PC-3 (cell line): ENCODE data around the gene ZNF689.

Experiments
- CTCF ChIP-seq: fragments of 300-600 bp; sonication (generic); conservative IDR thresholded peaks from 2 replicates; pipeline ENCODE4 v1.5.1; 2017; ENCODE audit warnings: antibody characterized with exemption, low read depth, mild to moderate bottlenecking, low read length
- EZH2phosphoT487 ChIP-seq: fragments of 300-600 bp; sonication (generic); IDR thresholded peaks from 2 replicates; pipeline ENCODE4 v1.6.1; 2018; ENCODE audit warnings: mild to moderate bottlenecking, antibody characterized with exemption, low read length, borderline replicate concordance

DNA sequence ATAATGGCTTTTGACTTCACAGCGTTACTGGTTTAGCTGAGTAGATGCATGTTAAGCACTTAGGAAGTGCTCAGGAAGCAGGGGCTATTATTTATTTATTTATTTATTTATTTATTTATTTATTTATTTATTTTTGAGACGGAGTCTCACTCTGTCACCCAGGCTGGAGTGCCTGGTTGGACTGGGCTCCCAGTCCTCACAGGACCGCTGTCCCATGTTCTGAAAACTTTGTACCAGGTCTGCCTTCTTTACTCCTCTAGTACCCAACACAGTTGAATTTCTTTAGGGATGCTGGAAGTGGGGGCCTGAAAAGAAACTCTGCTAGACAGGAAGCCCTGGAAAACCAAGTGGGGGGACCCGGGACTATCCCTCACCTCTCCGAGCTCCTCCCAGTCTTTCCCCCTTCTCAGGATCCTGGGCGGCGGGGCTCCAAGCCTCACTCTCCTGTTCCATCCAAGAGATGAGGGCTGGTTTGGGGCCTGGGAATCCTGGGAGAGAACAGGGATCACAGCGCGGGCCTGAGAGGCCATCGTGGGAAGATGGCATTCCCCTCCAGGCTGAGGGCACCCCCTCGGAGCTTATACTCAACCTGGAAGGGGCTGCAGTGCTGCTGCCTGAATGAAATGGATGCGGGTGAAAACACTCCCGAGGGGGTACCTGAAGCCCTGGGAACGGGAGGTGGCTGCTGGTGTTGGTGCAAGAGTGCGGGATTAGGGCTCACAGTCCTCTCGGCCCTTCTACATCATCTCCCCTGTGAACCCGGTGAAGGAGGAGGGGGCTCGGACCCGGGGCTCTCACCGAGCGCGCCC is 39.3 kb downstream of the ZNF689 start:
- TF ChIP-seq EZH2phosphoT487 (no peak), CTCF (no peak)
